ENCODE measurements around the gene CMTM7. TPM values are rescaled to one million over a fixed set of nuclear protein-coding genes. Genes with fewer than 3 reads are reported as not detected.
A peak's percentile ranks its signal among the peaks of the same experiment; 100 is the strongest.

The CMTM7 gene
- total RNA-seq, 6 experiments from 2014 or later, result 10.1 to 17.7 (median 15.7) TPM

DNA sequence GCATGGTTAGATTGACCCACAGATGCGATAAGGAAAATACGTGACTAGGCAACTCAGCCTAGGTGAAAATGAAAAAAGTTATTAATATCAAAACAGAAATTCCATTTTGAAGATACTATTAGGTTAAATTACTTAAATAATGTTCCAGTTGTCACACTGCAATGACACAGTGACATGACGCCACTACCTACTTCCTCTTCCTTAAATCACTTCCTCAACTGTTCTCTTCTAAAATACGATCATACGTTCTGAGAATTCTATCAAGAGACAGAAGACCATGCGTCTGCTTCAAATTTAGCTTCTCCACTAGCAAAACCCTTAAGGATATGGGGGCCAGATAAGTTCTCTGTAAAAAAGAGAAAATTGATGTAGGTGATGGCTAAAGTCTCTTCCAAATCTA is 92.8 kb downstream of the CMTM7 start:
- DNase-seq, result no peak
- no peaks in the 10 kb centered on the region for H3K27me3 Mint-ChIP-seq (ENCODE audit: insufficient read depth)
- no peak overlapping the region for H3K4me3 Mint-ChIP-seq
- no peaks in the 10 kb centered on the region for H3K9me3 Mint-ChIP-seq
- peaks cover 8% of the 10 kb centered on the region for H3K4me1 Mint-ChIP-seq (ENCODE audit: low read depth)
- TF ChIP-seq, protein P1, sequence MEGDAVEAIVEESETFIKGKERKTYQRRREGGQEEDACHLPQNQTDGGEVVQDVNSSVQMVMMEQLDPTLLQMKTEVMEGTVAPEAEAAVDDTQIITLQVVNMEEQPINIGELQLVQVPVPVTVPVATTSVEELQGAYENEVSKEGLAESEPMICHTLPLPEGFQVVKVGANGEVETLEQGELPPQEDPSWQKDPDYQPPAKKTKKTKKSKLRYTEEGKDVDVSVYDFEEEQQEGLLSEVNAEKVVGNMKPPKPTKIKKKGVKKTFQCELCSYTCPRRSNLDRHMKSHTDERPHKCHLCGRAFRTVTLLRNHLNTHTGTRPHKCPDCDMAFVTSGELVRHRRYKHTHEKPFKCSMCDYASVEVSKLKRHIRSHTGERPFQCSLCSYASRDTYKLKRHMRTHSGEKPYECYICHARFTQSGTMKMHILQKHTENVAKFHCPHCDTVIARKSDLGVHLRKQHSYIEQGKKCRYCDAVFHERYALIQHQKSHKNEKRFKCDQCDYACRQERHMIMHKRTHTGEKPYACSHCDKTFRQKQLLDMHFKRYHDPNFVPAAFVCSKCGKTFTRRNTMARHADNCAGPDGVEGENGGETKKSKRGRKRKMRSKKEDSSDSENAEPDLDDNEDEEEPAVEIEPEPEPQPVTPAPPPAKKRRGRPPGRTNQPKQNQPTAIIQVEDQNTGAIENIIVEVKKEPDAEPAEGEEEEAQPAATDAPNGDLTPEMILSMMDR (IDR thresholded peaks at IDR 0.05), result no peak
- no peak overlapping the region for H3K27ac Mint-ChIP-seq
- peaks cover 32% of the 10 kb centered on the region for H3K36me3 Mint-ChIP-seq (ENCODE audit: low read depth)

DNA sequence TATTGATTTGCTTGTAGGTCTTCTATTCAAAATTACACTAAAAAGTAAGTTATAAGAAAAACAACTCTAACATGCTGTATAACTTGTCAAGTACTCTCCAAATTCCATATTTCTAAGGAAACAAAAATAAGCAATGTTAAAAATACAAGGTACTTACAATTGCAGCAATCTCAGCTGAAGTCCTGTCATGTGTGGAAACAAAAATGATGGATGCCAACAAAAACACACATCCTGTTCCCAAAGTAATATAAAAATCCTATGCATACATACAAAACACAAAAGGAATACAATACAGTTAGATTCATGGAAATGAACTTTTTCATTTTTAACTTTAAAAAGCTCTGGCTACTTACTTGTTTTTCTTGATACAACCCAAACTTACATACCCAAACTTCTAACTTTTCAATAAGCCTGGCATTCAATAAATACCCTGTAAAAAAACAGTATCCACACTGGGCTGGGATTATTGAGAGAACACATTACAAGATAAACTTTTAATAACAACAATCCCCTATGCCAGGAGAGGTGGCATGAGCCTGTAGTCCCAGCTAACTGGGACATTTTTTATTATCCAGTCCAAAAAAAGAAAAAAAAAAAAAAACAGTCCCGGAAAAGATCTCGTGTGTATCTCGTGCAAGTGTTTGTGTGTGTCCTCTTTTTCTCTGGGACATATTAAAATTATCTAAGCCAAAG is 96.3 kb downstream of the CMTM7 start:
- Mint-ChIP-seq H3K36me3 (ENCODE audit: low read depth) (peaks cover 21% of the 10 kb centered on the region), H3K27me3 (ENCODE audit: insufficient read depth) (no peaks in the 10 kb centered on the region), H3K27ac (no peak overlapping the region), H3K4me1 (ENCODE audit: low read depth) (no peaks in the 10 kb centered on the region), H3K4me3 (no peak overlapping the region), H3K9me3 (no peaks in the 10 kb centered on the region)
- TF ChIP-seq, protein P1 (IDR thresholded peaks at IDR 0.05), result no peak
- no peak for DNase-seq

DNA sequence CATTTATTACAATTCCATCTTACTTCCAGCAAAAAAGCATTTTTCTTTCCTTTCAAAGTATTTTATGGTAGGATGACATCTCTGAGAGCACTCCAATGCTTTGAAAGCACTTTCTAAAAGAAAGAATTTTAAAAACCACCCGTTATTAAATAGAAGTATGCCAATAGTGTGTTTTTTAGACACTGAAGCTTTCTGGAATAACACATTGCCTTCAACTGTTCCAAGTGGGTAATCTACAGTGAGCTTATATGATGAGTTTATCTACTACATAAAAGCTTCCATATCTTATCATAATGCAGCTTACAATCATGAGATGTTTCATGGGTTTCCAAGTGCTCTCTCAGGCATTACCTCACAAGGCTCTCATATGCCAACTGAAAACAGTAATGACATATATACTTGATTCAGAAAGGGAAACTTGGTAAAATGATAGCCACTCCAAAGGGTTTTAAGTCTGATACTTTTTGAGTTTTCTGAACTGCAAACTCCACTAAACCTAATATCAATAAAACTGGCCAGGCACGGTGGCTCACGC is 96.9 kb downstream of the CMTM7 start:
- Mint-ChIP-seq H3K4me3 (no peak overlapping the region), H3K27me3 (ENCODE audit: insufficient read depth) (no peaks in the 10 kb centered on the region), H3K9me3 (no peaks in the 10 kb centered on the region), H3K27ac (no peak overlapping the region), H3K4me1 (ENCODE audit: low read depth) (no peaks in the 10 kb centered on the region), H3K36me3 (ENCODE audit: low read depth) (peaks cover 20% of the 10 kb centered on the region)
- TF ChIP-seq, protein P1 (IDR thresholded peaks at IDR 0.05), result no peak
- DNase-seq, result no peak

DNA sequence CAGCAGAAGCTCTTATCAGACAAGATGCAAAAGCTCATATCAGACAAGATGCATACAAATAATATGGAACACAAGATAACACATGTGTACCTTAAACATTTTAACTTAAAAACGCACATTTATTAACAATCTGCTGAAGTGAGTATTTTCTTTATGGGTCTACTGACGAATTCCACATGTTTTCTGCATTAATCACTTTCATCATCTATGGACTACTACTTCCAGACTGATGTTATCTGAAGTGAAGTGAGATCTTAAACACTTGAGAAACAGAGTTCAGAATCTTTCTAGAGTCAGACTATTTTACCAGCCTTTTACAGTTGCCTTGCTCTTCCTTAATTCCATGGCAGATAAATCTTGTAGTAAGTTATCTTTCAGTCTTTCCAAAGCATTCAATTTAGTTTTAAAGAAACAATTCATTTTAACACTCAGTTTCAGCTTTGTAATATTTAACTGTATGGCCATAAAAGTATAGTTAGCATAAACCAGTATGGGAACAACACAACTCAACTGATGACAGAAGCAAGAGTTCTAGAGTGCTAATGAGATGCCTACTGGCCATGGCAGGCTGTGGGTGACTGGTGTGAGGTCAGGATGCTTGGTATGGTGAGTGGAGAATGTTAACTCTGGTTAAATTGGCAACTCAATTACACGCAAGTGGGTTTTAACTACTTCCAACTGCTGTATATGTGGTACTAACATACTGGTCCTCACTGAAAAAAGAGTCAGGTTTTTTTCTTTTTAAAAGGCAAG is 101.2 kb downstream of the CMTM7 start:
- no peak overlapping the region for H3K27ac Mint-ChIP-seq
- peak; percentile 45 for DNase-seq
- peaks cover 16% of the 10 kb centered on the region for H3K36me3 Mint-ChIP-seq (ENCODE audit: low read depth)
- H3K9me3 Mint-ChIP-seq, result no peaks in the 10 kb centered on the region
- no peaks in the 10 kb centered on the region for H3K27me3 Mint-ChIP-seq (ENCODE audit: insufficient read depth)
- H3K4me3 Mint-ChIP-seq, result no peak overlapping the region
- H3K4me1 Mint-ChIP-seq (ENCODE audit: low read depth), result no peaks in the 10 kb centered on the region
- TF ChIP-seq, protein P1 (IDR thresholded peaks at IDR 0.05), result no peak

DNA sequence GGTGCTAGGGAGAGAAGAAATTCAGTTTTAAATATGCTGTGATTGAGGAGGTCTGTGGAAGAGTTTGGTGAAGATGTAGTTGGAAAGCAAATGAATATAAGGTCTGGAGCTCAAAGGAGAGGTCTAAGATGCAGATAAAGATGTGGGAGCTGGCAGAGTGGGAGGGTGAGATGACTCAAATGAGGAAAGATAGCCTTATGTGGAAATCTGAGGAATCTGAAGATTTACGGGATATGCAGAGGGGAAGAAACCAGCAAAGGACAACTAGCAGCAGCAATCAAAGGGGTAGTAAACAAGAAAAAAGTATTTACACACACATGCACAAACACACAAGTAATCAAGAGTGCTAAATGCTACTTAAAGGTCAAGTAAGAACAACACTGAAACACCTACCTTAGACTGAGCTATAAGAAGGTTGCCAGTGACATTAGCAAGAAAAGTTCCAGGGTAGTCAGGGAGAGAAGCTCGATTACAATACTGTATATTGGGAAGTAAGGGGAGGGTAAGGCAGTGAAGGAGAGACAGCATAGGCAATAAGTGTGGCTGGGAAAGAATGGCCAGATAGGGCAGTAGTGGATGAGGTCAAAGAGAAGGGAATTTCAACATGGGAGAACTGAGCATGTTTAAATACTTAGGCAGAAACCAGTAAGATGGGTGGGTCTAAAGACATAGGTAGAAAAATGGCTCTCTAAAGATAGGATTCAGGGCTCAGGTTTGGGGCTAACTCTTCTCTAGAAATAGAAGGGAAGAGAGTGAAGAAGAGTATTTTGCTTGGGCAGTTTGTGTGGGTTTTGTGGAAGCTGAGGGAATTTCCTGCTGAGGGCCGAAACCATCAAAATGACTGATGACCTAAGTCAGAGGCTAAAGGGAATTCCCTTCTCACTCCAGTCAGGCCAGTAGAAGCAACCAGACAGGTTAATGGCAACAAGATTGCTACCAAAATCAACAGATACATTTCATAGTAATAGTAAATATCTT is 102.1 kb downstream of the CMTM7 start:
- Mint-ChIP-seq H3K4me1 (ENCODE audit: low read depth) (no peaks in the 10 kb centered on the region), H3K9me3 (no peaks in the 10 kb centered on the region), H3K4me3 (no peak overlapping the region), H3K36me3 (ENCODE audit: low read depth) (peaks cover 15% of the 10 kb centered on the region), H3K27me3 (ENCODE audit: insufficient read depth) (no peaks in the 10 kb centered on the region), H3K27ac (no peak overlapping the region)
- no peak for DNase-seq
- TF ChIP-seq, protein P1 (IDR thresholded peaks at IDR 0.05), result no peak

All from HFFc6 (cell line).